HG03175 (cell line): Measurements from ENCODE around the gene CAT.
A peak's percentile ranks its signal among the peaks of the same experiment; 100 is the strongest.

Source experiments
- ATAC-seq: cut with Tn5 transposase; IDR thresholded peaks from one replicate; pipeline ENCODE4 v1.9.1; 2021; ENCODE audit warnings: mild to moderate bottlenecking, moderate library complexity; ENCODE audit not compliant: unreplicated experiment

Gene CAT

GRCh38 chr11:34438529-34439507 lies at the start of gene CAT:
TSS of gene CAT (plus strand) at chr11:34438934. CDS start at chr11:34439014, 80 bp downstream.
- peak; percentile 98 for ATAC-seq

DNA sequence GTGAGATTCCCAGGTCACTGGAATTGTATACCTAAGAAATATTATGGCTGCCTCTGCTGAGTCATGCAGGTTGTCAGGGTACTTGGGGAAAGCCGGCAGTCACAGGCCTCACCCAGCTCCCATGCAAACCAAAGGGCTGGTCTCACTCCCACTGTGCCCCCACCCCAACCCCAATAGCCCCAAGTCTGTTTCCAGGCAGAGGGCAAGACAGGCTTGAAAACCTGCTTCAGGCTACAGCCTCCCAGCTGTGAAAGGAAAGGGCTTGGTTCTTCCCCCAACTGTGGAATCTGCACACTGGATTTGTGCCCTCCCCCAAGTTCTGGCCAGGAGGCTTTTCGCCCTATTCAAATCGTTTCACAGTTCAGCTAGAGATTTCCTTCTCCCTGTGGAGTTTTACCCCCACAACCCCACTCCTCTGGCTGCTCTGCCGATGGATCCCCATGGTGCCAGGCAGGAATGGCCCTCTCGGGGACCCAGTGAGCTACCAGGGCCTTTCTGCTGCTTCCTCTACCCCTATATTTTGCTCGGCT lies 43.9 kb upstream of the CAT start:
- ATAC-seq, result no peak

DNA sequence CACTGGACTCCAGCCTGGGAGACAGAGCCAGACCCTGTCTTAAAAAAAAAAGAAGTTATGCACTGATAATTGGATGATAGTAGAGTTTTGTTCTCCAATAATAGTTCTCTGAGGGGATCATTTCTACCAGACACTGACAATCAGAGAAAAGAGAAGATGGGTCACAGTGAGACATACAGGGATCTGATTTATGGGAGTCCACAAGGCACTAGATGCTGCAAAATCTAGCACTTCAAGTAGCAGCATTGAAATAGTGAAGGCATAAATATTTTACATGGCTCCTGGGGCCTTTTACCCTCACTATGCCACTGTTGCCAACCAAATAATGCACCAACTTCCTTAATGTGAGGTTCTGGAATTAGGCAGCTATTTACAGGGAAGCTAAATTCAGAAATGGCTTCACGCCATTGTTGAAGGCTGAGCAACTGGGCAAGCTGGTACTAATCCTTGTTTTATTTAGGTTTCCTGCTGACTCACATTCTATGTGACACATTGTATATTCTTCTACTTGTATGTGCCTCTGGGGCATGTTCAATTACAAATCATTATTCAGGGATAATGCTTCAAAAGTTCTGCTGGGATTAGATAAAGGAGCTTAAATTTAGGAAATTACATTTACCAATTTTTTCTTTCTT lies 42.7 kb upstream of the CAT start:
- no peak for ATAC-seq

DNA sequence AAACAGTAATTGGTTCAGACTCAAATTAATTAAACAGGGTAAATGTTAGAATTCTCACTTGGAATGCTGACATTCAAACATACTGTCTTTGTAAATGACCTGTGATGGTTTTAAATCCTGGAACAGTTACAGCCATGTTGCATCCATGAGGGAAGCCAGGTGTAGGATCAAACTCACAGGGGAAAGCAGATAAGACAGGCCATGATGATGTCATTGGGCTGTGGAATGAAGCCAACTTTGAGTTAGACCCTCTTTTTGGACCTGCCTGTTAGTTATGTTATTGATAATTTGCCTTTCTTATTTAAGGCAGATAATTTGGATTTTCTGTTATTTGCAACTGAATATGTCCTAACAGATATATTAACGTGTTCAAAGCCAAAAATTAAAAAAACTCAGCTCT lies 41.6 kb upstream of the CAT start:
- no peak for ATAC-seq

DNA sequence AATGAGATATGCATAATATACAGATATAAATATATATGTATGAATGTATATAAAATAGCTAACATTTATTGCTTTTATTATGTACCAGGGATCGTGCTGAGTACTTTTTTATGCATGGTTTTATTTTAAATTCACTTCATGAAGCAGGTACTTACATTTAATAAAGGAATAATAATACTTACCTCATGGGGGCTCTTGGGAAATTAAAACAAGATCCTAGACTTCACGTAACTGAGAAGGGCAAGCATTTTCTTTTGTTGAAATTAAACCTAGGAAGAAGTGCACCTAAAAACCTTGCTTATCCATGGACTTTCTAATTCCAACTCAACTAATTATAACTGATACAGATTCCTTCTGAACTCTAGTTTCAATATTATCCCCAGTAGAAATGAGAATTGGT lies 40.9 kb upstream of the CAT start:
- no peak for ATAC-seq

- ATAC-seq, result no peak
Observed at GRCh38 chr11:34403431-34403830, 35.3 kb upstream of the CAT start.

- no peak for ATAC-seq
Observed at GRCh38 chr11:34404280-34404679, 34.5 kb upstream of the CAT start.

- no peak for ATAC-seq
Observed at GRCh38 chr11:34405079-34405858, 33.5 kb upstream of the CAT start.

- ATAC-seq, result no peak
Observed at GRCh38 chr11:34406413-34406812, 32.3 kb upstream of the CAT start.

GRCh38 chr11:34407121-34407813 lies 31.5 kb upstream of the CAT start:
- ATAC-seq, result no peak

- no peak for ATAC-seq
Observed at GRCh38 chr11:34408580-34409172, 30.1 kb upstream of the CAT start.

DNA sequence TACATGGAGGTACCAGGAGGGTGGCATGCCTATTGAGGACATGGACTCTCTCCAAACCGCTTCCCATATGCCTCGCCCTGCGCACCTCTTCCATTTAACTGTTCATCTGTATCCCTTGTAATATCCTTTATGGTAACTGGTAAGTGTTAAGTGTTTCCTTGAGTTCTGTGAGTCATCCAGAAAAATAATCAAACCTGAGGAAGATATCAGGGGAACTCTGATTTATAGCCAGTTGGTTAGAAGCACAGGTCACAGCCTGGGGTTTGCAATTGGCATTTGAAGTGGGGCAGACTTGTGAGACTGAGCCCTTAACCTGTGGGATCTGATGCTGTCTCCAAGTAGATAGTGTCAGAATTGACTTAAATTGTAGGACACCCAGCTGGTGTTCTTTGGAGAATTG lies 27.6 kb upstream of the CAT start:
- no peak for ATAC-seq

DNA sequence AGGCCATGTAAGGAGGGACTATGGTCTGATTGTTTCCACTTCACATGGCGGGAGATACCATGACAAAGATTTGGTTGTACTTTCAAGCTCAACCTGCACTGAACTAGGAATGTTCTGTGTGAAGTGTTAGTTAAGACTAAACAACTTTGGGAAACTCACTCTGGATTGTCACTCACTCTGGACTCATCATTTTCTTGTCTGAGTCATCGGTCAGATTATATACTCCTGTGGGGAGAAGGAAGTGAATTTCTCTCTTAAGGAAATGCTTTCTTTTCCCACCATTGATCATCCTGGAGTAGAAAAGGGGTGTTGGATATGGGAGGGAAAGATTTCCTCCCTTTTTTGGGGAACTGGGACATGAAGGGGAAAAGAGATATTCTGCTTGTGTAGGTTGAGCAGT lies 26.9 kb upstream of the CAT start:
- ATAC-seq, result no peak

- ATAC-seq, result no peak
Observed at GRCh38 chr11:34413263-34413662, 25.5 kb upstream of the CAT start.

DNA sequence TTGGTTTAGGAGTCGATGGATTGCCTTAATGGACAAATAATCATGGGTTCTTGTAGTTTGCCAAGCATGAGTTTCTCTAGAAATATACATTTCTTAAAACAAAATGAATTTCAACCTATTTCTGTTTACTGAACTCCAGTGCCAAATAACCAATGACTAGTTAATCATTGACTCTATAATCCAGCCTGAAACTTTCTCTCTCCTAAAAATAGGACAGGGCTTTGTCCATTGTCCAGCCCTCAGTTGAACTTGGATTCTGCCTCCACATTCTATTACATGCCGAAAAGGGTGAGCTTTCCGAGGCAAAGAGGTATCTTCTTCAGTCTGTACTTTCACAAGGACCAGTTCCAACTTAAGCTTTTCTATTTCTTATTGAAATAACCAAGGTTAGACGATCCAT lies 23.2 kb upstream of the CAT start:
- ATAC-seq, result no peak

DNA sequence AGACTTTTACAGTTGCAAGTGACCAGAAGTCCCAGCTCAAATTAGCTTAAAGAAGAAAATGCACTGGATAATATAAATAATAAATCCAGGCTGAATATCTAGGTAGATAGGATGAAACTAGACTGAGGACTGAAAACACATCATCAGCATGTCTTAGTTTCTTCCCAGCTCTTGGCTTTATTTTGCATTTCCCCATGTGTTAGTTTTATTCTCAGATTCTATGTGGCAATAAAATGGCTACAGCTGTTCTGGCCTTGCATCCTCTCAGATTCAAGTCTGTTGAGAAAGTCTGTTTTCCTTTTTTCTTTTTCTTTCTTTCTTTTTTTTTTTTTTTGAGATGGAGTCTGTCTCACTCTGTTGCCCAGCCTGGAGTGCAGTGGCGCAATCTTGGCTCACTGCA lies 22.6 kb upstream of the CAT start:
- no peak for ATAC-seq

DNA sequence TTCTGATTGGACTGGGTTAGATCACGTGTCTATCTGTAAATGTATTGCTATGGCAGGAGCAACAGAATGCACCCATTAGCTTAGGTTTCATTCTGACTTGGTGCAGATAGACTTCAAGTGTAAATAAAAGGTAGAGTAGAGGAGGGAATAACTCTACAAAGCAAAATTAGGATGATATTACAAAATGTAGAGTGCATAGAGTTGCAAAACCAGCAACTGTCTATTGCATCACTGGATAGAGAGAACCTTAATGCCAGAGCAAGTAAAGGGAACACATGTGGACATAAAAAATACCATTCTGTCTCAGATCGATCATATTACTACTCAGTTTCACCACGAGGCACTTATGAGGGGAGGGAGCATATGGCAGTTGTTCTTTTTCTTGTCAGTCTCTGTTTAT lies 22.0 kb upstream of the CAT start:
- no peak for ATAC-seq

DNA sequence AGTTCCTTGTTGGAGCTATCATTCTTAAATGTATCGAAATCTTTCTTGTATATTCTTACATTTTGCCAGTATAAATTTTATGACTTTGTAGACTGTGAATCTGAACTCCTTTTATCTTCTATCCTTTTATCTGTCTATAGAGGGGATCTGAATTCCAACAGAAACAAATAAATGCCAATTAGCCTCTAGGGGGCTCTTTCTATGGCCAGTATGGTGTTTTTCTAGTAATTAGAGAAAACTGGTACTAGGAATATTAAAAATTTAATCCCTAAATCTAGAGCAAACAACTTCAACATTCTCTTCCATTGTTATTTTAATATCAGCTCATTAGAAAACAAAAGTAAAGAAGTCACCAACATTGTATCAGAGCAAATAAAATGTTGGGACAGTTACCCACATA lies 21.5 kb upstream of the CAT start:
- ATAC-seq, result no peak

- no peak for ATAC-seq
Observed at GRCh38 chr11:34419158-34419557, 19.6 kb upstream of the CAT start.

DNA sequence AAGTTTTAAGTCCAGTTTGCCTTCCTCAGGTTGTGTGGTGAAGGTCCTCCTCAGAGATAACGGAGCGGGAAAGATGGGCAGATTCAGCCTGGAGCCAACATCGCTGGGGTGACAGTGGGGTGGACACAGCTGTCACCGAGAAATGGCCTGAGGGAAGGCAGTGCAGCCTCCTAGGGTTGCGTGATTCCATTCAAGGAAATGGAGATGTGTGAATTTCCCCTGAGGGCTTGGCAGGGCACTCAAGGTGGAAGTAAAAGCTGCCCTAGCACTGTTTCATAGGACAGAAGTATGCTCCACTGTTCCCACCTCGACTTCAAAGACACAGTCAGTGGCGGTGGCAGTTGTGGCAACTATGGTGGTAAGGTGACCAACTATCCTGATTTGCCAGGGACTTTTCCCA lies 15.4 kb upstream of the CAT start:
- no peak for ATAC-seq
